Endothelial cell of umbilical vein (primary cell): ENCODE data around the gene NANS. TPM values are rescaled to one million over a fixed set of nuclear protein-coding genes. Genes with fewer than 3 reads are reported as not detected.

Experiments used
- BruUV-seq: library from RNA; stranded (reverse); fragments of 400-500 nt; replicated peaks from 2 replicates; lab custom pipeline; 2021; lab: Mats Ljungman, UMichigan
- CTCF ChIA-PET: fragments of 300-600, 350-600 bp; sonication (Branson Sonifier 250); formaldehyde crosslinking; loops from one replicate; lab custom pipeline; 2021; ENCODE audit warnings: antibody characterized with exemption, inconsistent platforms; lab: Charles Lee
- POLR2A ChIA-PET: fragments of 300-600, 350-600 bp; sonication (Branson Sonifier 250); formaldehyde crosslinking; loops from one replicate; lab custom pipeline; 2021; ENCODE audit warnings: antibody characterized with exemption, inconsistent platforms; lab: Charles Lee
- DNase-seq: peaks from one replicate; pipeline ENCODE4 v3.0.0-alpha.2; 2011; ENCODE audit warnings: low read depth, low spot score
- FAIRE-seq: peaks from 2 replicates; lab custom pipeline; 2011; peaks lifted over from hg19 to GRCh38; lab: Jason Lieb, UNC
- H2AFZ ChIP-seq: 2 replicates; pipeline ENCODE4 v1.6.0; 2012; ENCODE audit warnings: low read depth, low read length, control low read depth, inconsistent platforms
- H3K27ac ChIP-seq: 2 replicates; pipeline ENCODE4 v1.5.1; 2011; ENCODE audit warnings: low read depth, mild to moderate bottlenecking, control low read depth, low read length, moderate library complexity; ENCODE audit not compliant: insufficient read depth
- H3K27me3 ChIP-seq, 2 experiments: 2 replicates each; pipeline versions ENCODE4 v1.6.0 to v1.6.1; 2011; ENCODE audit warnings: low read length in 2 of 2, mixed read lengths in 1 of 2; ENCODE audit not compliant: control insufficient read depth in 2 of 2, insufficient read depth in 2 of 2
- H3K36me3 ChIP-seq, 2 experiments: 2 replicates in 1 of 2; 3 replicates in 1 of 2; pipeline ENCODE4 v1.5.1; 2011; ENCODE audit warnings: low read length in 2 of 2, mild to moderate bottlenecking in 1 of 2, moderate library complexity in 1 of 2; ENCODE audit not compliant: control insufficient read depth in 2 of 2, insufficient read depth in 2 of 2; ENCODE audit errors: extremely low read depth in 1 of 2
- H3K4me1 ChIP-seq: 3 replicates; pipeline ENCODE4 v1.5.1; 2011; ENCODE audit warnings: mild to moderate bottlenecking, low read length; ENCODE audit not compliant: control insufficient read depth, insufficient read depth; ENCODE audit errors: extremely low read depth
- H3K4me2 ChIP-seq: 2 replicates; pipeline ENCODE4 v1.6.1; 2011; ENCODE audit warnings: low read length, control low read depth, mixed read lengths; ENCODE audit not compliant: insufficient read depth
- H3K4me3 ChIP-seq, 3 experiments: fragments of 200-600 bp in 1 of 3; sonication (generic), shearing (Covaris generic) in 1 of 3; replicated peaks in 1 of 3; 2 replicates each; pipeline ENCODE4 v1.5.1; 2011 to 2016; ENCODE audit warnings: control low read depth in 3 of 3, low read length in 3 of 3, mild to moderate bottlenecking in 2 of 3, inconsistent platforms in 1 of 3, low read depth in 1 of 3, moderate library complexity in 1 of 3; ENCODE audit not compliant: insufficient read depth in 1 of 3
- H3K79me2 ChIP-seq: 2 replicates; pipeline ENCODE4 v1.6.0; 2012; ENCODE audit warnings: low read length, inconsistent platforms; ENCODE audit not compliant: control insufficient read depth, insufficient read depth
- H3K9ac ChIP-seq: replicated peaks from 2 replicates; pipeline ENCODE3; 2011; ENCODE audit warnings: low read length, control low read depth; ENCODE audit not compliant: insufficient read depth; ENCODE audit errors: extremely low read depth
- H3K9me1 ChIP-seq: replicated peaks from 3 replicates; pipeline ENCODE4 v1.6.0; 2011; ENCODE audit warnings: mild to moderate bottlenecking, low read length; ENCODE audit not compliant: control insufficient read depth, insufficient read depth; ENCODE audit errors: extremely low read depth
- H3K9me3 ChIP-seq: replicated peaks from 2 replicates; pipeline ENCODE4 v1.5.1; 2012; ENCODE audit warnings: low read length, inconsistent platforms; ENCODE audit not compliant: control insufficient read depth, insufficient read depth
- H4K20me1 ChIP-seq: replicated peaks from 2 replicates; pipeline ENCODE3; 2011; ENCODE audit warnings: mild to moderate bottlenecking, low read length; ENCODE audit not compliant: control insufficient read depth, insufficient read depth; ENCODE audit errors: extremely low read depth
- CTCF ChIP-seq, 2 donors: IDR thresholded peaks; 1 replicate in 1 of 2; 2 replicates in 1 of 2; pipeline ENCODE4 v1.5.1; 2011; ENCODE audit warnings: low read length in 2 of 2, mild to moderate bottlenecking in 2 of 2, moderate library complexity in 2 of 2, control low read depth in 1 of 2, inconsistent platforms in 1 of 2, low read depth in 1 of 2; ENCODE audit not compliant: insufficient read depth in 1 of 2; ENCODE audit errors: extremely low read depth in 1 of 2
- EZH2 ChIP-seq: IDR thresholded peaks from 2 replicates; pipeline ENCODE4 v1.6.1; 2012; ENCODE audit warnings: borderline replicate concordance, low read depth, mild to moderate bottlenecking, moderate library complexity, low read length, inconsistent platforms; ENCODE audit not compliant: severe bottlenecking
- FOS ChIP-seq: IDR thresholded peaks from 2 replicates; pipeline ENCODE4 v1.6.1; 2011; ENCODE audit warnings: mild to moderate bottlenecking, low read length, moderate library complexity, borderline replicate concordance; ENCODE audit not compliant: insufficient read depth
- GATA2 ChIP-seq: IDR thresholded peaks from 2 replicates; pipeline ENCODE4 v1.7.0; 2011; ENCODE audit warnings: low read depth, mild to moderate bottlenecking, moderate library complexity, mixed read lengths, low read length; ENCODE audit not compliant: insufficient read length, insufficient read depth
- JUN ChIP-seq: IDR thresholded peaks from 2 replicates; pipeline ENCODE4 v1.6.1; 2011; ENCODE audit warnings: borderline replicate concordance, low read depth; ENCODE audit not compliant: insufficient read length, insufficient read depth
- MAX ChIP-seq: IDR thresholded peaks from 2 replicates; pipeline ENCODE4 v1.6.1; 2011; ENCODE audit not compliant: insufficient read depth, insufficient read length
- MYC ChIP-seq: IDR thresholded peaks from one replicate; pipeline ENCODE4 v1.6.1; 2011; ENCODE audit warnings: mild to moderate bottlenecking, low read depth, low read length
- POLR2AphosphoS5 ChIP-seq: IDR thresholded peaks from 2 replicates; pipeline ENCODE4 v1.6.1; 2012; ENCODE audit warnings: low read depth, mild to moderate bottlenecking, control low read depth, low read length, moderate library complexity; ENCODE audit not compliant: insufficient read depth
- dilution Hi-C: fragments of 300-500 bp; cut with MboI; formaldehyde crosslinking; loops from one replicate; pipeline ENCODE4 v1.15.0; 2019; ENCODE audit warnings: low sequenced_read_pairs; ENCODE audit not compliant: extremely low pct_ligation_motif_present
- intact Hi-C: fragments of 100-400 bp; cut with micrococcal nuclease; formaldehyde crosslinking; loops from one replicate; pipeline ENCODE4 v1.10.0; 2022
- polyA plus RNA-seq, 4 experiments: library from polyadenylated mRNA; depleted of rRNA in 3 of 4; stranded (reverse) in 3 of 4; unstranded in 1 of 4; fragments of >200 nt; gene quantifications; 2 replicates each; pipeline versions ENCODE4 v1.2.1 to v1.2.3, GENCODE V29; 2011 to 2012; ENCODE audit warnings: missing spikeins in 1 of 4
- total RNA-seq: library from RNA; stranded (reverse); gene quantifications from 2 replicates; pipeline ENCODE4 v1.2.3, GENCODE V29; 2021

Gene NANS
- total and polyA plus RNA-seq, 2 donors (not counting 3 experiments of a cell fraction or from before 2014, with no cell fraction given) = 85.1 to 108 TPM

GRCh38 chr9:98074115-98074990 lies 17.8 kb downstream of the NANS start:
- H3K9me1 ChIP-seq = no peaks in the 10 kb centered on the region
- no peaks in the 10 kb centered on the region for H3K9me3 ChIP-seq
- H3K4me2 ChIP-seq = no peak overlapping the region
- dilution Hi-C loops = no loop called here
- peaks cover 20% of the 10 kb centered on the region for H3K79me2 ChIP-seq
- FAIRE-seq = peak; percentile 79
- H4K20me1 ChIP-seq = no peaks in the 10 kb centered on the region
- H3K27me3 ChIP-seq = no peaks in the 10 kb centered on the region
- BruUV-seq = no TSS peak
- no peak overlapping the region for H3K9ac ChIP-seq
- intact Hi-C loops = loop anchor here (1.0 to 5.0 kb wide), 7 partner anchors 118 to 718 kb away; partner anchors contain the start of genes CORO2A and TBC1D2
- ChIA-PET CTCF (interaction anchor here (0.6 to 2.9 kb wide), 24 partner anchors 8 to 702 kb away, joined by 3 to 23 read pairs (median 3); partner anchors contain the start of genes NANS, TBC1D2 and TRMO), POLR2A (interaction anchor here (1.4 kb wide), 1 partner anchor 18 kb away, joined by 3 read pairs; no protein-coding TSS in a partner anchor)
- H2AFZ ChIP-seq = no peak overlapping the region
- TF ChIP-seq MYC (no peak), GATA2 (no peak), FOS (no peak), JUN (no peak), MAX (no peak), POLR2AphosphoS5 (no peak), CTCF (IDR thresholded peaks at IDR 0.05; ENCODE audit: extremely low read depth in 1 of 2, insufficient read depth in 1 of 2, low read depth in 1 of 2, low read length in 2 of 2) (peak; percentile 87 to 93), EZH2 (no peak)
- H3K36me3 ChIP-seq = peaks cover 0 to 5% of the 10 kb centered on the region in 2 experiments
- no peak overlapping the region for H3K4me3 ChIP-seq
- H3K27ac ChIP-seq = no peak overlapping the region
- H3K4me1 ChIP-seq = no peaks in the 10 kb centered on the region
- peak; percentile 64 for DNase-seq
